HepG2 (cell line): Measurements from ENCODE around the gene TBXA2R. TPM values are rescaled to one million over a fixed set of nuclear protein-coding genes. Genes with fewer than 3 reads are reported as not detected.
A peak's percentile ranks its signal among the peaks of the same experiment; 100 is the strongest.

Experiments used
- AGO2 ChIP-seq: fragments of 200-400 bp; formaldehyde crosslinking; optimal IDR thresholded peaks from 2 replicates; pipeline ENCODE3; 2017; ENCODE audit warnings: mild to moderate bottlenecking, low read depth, low read length, moderate library complexity
- BHLHE40 ChIP-seq: IDR thresholded peaks from 2 replicates; pipeline ENCODE4 v1.6.1; 2011; ENCODE audit warnings: low read length, improper control_type of control experiment
- CEBPB ChIP-seq: IDR thresholded peaks from 2 replicates; pipeline ENCODE4 v1.6.1; 2011; ENCODE audit warnings: low read depth, low read length, improper control_type of control experiment, borderline replicate concordance
- CREM ChIP-seq, 2 experiments: sonication (generic) in 1 of 2; formaldehyde crosslinking in 1 of 2; IDR thresholded peaks; 2 replicates each; pipeline versions ENCODE4 v1.4.0 to v1.6.1; 2016 to 2020; ENCODE audit warnings: antibody characterized with exemption in 1 of 2, mild to moderate bottlenecking in 1 of 2, missing genetic modification reagents in 1 of 2
- E2F2 ChIP-seq: sonication (generic); formaldehyde crosslinking; IDR thresholded peaks from 2 replicates; pipeline ENCODE4 v1.4.0; 2020; ENCODE audit warnings: missing genetic modification reagents, borderline replicate concordance
- EEA1 ChIP-seq: sonication (generic); formaldehyde crosslinking; IDR thresholded peaks from 2 replicates; pipeline ENCODE4 v1.5.1; 2020; ENCODE audit warnings: mild to moderate bottlenecking, missing genetic modification reagents, borderline replicate concordance
- ELF1 ChIP-seq: sonication (generic); formaldehyde crosslinking; IDR thresholded peaks from 2 replicates; pipeline ENCODE4 v1.4.0; 2020; ENCODE audit warnings: missing genetic modification reagents
- GMEB2 ChIP-seq: IDR thresholded peaks from 2 replicates; pipeline ENCODE4 v1.6.1; 2016; ENCODE audit warnings: missing biosample characterization, missing genetic modification reagents, low read depth
- HDAC1 ChIP-seq: sonication (generic); formaldehyde crosslinking; IDR thresholded peaks from 2 replicates; pipeline ENCODE4 v1.5.1; 2020; ENCODE audit warnings: mild to moderate bottlenecking, missing genetic modification reagents
- HIC2 ChIP-seq: sonication (generic); formaldehyde crosslinking; IDR thresholded peaks from 2 replicates; pipeline ENCODE4 v1.9.0; 2022; ENCODE audit warnings: low read depth, missing genetic modification reagents
- HMG20B ChIP-seq: conservative IDR thresholded peaks from 2 replicates; pipeline ENCODE4 v1.6.1; 2016; ENCODE audit warnings: missing genetic modification reagents, missing compliant biosample characterization
- IRF1 ChIP-seq: sonication (generic); formaldehyde crosslinking; IDR thresholded peaks from 2 replicates; pipeline ENCODE4 v1.4.0; 2020; ENCODE audit warnings: low read depth, mild to moderate bottlenecking, missing genetic modification reagents
- MBNL3 ChIP-seq: fragments of 250-450 bp; sonication (Bioruptor Pico); conservative IDR thresholded peaks from 2 replicates; pipeline ENCODE4 v1.8.0; 2022; ENCODE audit warnings: mild to moderate bottlenecking, inconsistent platforms
- MIXL1 ChIP-seq: IDR thresholded peaks from 2 replicates; pipeline ENCODE4 v1.6.1; 2016
- POLR2AphosphoS5 ChIP-seq: IDR thresholded peaks from 2 replicates; pipeline ENCODE4 v1.6.1; 2012; ENCODE audit warnings: low read depth, low read length
- TCF7 ChIP-seq: sonication (generic); IDR thresholded peaks from 2 replicates; pipeline ENCODE4 v1.6.1; 2016; ENCODE audit warnings: antibody characterized with exemption, low read depth
- ZFP62 ChIP-seq: sonication (generic); formaldehyde crosslinking; IDR thresholded peaks from 2 replicates; pipeline ENCODE4 v1.4.0; 2020; ENCODE audit warnings: missing genetic modification reagents
- ZNF136 ChIP-seq: sonication (generic); formaldehyde crosslinking; IDR thresholded peaks from 2 replicates; pipeline ENCODE4 v1.8.1; 2022; ENCODE audit warnings: low read depth, mild to moderate bottlenecking, moderate library complexity, missing genetic modification reagents
- ZNF18 ChIP-seq: sonication (generic); formaldehyde crosslinking; IDR thresholded peaks from 2 replicates; pipeline ENCODE4 v1.8.0; 2022; ENCODE audit warnings: mild to moderate bottlenecking, missing genetic modification reagents; ENCODE audit not compliant: insufficient replicate concordance
- ZNF207 ChIP-seq: fragments of 450-650 bp; IDR thresholded peaks from 2 replicates; pipeline ENCODE4 v1.6.1; 2016; ENCODE audit warnings: antibody characterized with exemption, borderline replicate concordance
- ZNF432 ChIP-seq: sonication (generic); formaldehyde crosslinking; IDR thresholded peaks from 2 replicates; pipeline ENCODE4 v1.5.0; 2020; ENCODE audit warnings: missing genetic modification reagents, mild to moderate bottlenecking, borderline replicate concordance
- ZNF777 ChIP-seq: sonication (generic); formaldehyde crosslinking; IDR thresholded peaks from 2 replicates; pipeline ENCODE4 v1.4.0; 2020; ENCODE audit warnings: missing genetic modification reagents
- polyA plus RNA-seq, 8 experiments: library from polyadenylated mRNA; depleted of rRNA in 3 of 8; stranded (reverse) in 7 of 8; unstranded in 1 of 8; fragments of >200 nt; fragmentation: Illumina TruSeq in 4 of 8; extraction: Trizol in 4 of 8; gene quantifications; 2 replicates each; pipeline versions ENCODE4 v1.2.1 to v1.2.3, GENCODE V29; 2011 to 2016; ENCODE audit warnings: low read depth in 4 of 8, missing spikeins in 1 of 8, mixed read lengths in 1 of 8; ENCODE audit not compliant: insufficient read depth in 1 of 8
- total RNA-seq, 5 experiments: library from RNA; depleted of rRNA; stranded (reverse); fragments of >200 nt; fragmentation: Illumina TruSeq; extraction: Trizol; gene quantifications; 2 replicates each; pipeline ENCODE4 v1.2.3, GENCODE V29; 2016; ENCODE audit warnings: low read depth in 1 of 5

The TBXA2R gene
- total and polyA plus RNA-seq, 2 of the 13 experiments (the other 11 are each of a cell fraction or from before 2014, with no cell fraction given): 0.09 TPM; not detected in 1

GRCh38 chr19:3557461-3558248 is 49.0 kb downstream of the TBXA2R start, which contains the start of gene MFSD12 (continued):
- TF ChIP-seq CREM (IDR thresholded peaks at IDR 0.05) (no peak), CREM (CRISPR knock-in tag; IDR thresholded peaks at IDR 0.05) (no peak), ZNF207 (no peak), TCF7 (no peak), IRF1 (CRISPR knock-in tag) (no peak), BHLHE40 (no peak), HIC2 (CRISPR knock-in tag) (no peak), HDAC1 (peak; percentile 71), HMG20B (0 out of 2 replicates have a peak, but pooled peaks have one; percentile 22), ZNF432 (CRISPR knock-in tag) (no peak), ZFP62 (CRISPR knock-in tag) (no peak), ZNF777 (CRISPR knock-in tag) (peak; percentile 87), POLR2AphosphoS5 (peak; percentile 55), ELF1 (CRISPR knock-in tag) (no peak), CEBPB (0 out of 2 replicates have a peak, but pooled peaks have one; percentile 3), ZNF136 (CRISPR knock-in tag) (peak; percentile 25; the same call in 1 of the 2 replicates), E2F2 (CRISPR knock-in tag) (0 out of 2 replicates have a peak, but pooled peaks have one; percentile 28), ZNF18 (CRISPR knock-in tag) (peak; percentile 72), GMEB2 (no peak), MIXL1 (CRISPR knock-in tag) (no peak), AGO2 (no peak), EEA1 (no peak), MBNL3 (CRISPR knock-in tag) (no peak)
